Activated CD8-positive, alpha-beta memory T cell treated with anti-CD3 and anti-CD28 coated beads for 24 hours (primary cell): ENCODE data around the gene TMED3.
"Not testable (repeated sequence)": the region's sequence is repeated elsewhere in the genome, so short reads cannot be mapped to it uniquely, and the experiment has no call there.

Source experiments
- DNase-seq: peaks from one replicate; pipeline ENCODE4 v3.0.0-alpha.2; 2020

TMED3 gene

DNA sequence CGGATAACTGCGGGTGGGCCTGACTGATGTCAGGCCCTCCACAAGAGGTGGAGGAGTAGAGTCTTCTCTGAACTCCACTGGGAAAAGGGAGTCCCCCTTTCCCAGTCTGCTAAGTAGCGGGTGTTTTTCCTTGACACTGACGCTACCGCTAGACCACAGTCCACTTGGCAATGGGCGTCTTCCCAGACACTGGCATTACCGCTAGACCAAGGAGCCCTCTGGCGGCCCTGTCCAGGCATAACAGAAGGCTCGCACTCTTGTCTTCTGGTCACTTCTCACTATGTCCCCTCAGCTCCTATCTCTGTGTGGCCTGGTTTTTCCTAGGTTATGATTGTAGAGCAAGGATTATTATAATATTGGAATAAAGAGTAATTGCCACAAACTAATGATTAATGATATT is 9.1 kb downstream of the TMED3 start:
- not testable (repeated sequence) for DNase-seq

DNA sequence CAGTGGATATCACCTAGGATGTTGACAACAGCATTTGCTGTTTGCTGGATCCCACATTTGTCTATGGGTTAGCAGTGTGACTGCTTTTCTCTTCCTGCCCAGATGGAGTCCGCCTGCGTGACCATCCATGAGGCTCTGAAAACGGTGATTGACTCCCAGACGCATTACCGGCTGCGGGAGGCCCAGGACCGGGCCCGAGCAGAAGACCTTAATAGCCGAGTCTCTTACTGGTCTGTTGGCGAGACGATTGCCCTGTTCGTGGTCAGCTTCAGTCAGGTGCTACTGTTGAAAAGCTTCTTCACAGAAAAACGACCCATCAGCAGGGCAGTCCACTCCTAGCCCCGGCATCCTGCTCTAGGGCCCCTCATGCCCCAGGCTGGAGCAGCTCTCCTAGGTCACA is 11.0 kb downstream of the TMED3 start:
- DNase-seq, result no peak

DNA sequence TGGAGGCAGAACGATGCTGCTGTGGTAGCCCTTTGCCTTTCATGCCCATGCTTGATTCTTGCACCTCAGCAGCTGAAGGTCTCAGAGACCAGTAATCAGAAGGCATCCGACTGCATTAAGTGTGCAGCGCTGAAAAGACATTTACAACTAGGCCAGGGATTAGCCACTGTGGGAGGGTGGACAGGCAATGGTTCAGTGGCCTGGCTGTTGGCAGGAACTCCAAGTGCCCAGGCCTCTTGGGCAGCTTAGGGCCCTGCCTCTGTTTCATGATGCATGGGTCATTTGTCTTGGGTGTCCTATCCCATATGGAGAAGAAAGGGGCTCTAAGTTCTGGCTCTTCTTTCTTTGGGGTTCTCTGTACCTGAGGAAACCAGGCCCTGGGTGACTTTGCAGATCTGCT is 11.4 kb downstream of the TMED3 start:
- DNase-seq, result no peak

DNA sequence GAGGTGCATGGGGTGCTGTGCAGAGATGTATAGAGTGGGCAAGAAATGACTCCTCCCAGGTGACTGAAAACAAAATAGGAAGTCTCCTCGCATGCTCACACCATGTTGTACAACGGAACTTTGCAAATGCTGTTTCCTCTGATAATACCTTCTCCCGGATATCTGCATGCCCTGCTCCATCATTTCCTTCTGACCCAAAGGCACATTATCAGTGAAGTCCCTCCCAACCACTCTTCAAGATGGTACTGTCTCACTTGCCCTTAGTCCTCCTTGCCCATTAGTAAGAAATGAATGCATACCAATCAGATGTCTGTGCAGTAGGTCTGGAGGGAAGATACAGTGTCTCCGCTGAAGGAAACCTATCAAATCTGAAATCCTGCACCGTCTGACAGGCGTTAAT is 12.0 kb downstream of the TMED3 start:
- no peak for DNase-seq

DNA sequence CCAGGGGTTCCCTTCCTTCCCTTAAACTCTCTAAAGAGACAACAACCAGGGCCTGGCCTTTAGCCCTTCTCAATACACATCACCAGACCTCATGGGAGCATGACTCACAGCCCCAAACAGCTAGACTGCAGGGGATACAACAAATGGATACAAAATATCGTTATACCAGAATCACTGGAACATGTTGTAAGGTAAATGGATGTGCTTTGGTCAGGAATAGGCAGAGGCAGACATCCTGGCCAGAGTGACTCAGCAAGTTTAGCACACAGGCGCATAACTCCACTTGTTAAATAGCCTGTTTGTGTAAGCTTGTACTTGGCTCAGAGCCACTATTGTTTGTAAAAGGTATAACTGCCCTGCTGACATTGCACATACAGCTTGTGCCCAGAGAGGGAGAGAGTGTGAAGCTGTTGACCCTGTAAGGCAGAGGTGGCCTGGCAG is 18.3 kb downstream of the TMED3 start:
- DNase-seq, result no peak

DNA sequence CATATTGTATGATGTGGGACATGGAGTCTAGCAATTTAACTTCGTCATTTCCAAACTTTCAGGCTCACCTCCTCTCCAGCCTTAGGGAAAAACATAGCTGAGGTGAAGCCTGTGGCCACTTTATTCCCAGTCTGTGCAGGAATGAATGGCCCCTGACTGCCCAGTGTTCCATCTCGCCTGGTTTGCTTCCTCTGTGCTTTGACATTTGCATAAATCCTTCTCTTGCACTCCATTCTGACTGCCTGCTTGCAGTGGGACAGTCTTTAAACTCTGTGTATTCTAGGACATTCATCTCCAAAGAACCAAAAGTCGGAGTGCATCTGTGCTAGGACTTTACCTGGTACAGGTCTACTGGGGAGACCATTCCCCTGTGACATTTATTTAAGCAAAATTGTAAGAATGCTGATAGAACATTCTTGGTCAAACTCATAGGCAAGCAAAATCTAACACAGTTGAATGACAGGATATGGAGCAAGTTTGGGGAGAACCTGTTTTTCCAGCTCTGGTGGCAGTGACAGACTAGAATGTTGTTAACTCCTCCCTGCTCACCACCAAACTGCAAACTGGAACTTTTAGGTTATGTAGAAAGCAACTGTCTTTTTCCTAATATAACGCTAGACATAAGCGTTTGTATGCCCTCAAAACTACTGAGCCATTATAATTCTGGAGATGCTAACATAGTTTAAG is 22.1 kb downstream of the TMED3 start:
- DNase-seq, result no peak

DNA sequence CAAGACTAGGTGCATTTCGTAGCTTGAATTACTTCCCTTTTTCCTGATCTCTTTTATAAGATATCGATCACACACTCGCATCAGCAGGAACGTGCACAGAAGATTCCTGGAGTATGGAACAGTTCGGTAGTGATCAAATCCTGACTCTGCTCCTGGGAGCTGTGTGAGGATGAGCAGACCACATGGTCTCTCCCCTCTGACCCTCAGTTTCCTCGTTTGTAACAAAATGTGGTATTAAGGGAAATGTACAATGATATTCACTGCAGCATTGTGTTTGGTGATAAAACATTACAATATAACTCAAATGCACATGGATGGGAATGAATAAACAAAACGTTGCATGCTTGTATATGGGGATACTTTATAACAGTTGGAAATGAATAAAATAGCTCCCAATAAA is 26.7 kb downstream of the TMED3 start:
- DNase-seq, result no peak

DNA sequence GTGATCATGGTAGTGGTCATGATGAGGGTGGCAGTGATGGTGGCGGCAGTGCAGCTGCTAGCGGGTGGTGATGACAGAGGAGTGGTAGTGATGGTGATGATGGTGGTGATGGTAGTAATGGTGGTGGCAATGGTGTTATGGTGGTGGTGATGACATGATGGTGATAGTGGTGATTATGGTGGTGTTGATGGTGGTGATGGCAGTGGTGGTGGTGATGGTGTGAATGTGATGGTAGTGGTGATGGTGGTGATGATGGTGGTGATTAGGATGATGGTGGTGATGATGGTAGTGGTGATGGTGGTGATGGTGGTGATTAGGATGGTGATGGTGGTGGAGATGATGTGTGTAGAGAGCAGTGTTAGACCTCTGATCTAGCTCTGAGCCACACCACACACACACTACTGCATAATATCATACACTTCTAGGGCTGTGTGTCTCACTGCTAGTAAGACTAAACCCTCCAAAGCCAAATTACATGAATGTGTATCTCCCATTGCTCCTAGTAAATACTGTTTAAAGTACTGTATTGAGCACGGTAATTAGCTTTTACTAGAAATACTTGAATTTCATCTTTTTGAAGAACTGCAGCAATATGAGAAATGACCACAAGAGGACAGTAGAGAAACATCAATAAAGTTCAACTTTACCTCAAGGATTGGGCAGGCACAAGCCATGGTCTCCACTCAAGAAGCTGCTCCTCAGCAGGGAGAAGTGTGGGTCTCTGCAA is 28.8 kb downstream of the TMED3 start:
- no peak for DNase-seq

DNA sequence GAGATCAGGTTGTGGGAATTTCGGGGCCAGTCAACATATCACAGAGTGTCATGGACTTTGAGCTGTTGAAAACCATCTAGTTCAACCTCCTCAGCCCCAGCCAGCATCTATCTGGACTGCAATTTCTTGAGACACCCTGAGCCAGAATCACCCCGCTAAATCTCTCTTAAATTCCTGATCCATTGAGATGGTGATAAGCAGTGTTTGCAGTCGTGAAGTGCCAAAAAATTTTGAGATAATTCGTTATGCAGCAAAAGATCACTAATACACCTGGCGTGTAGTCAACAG is 29.3 kb downstream of the TMED3 start:
- no peak for DNase-seq

DNA sequence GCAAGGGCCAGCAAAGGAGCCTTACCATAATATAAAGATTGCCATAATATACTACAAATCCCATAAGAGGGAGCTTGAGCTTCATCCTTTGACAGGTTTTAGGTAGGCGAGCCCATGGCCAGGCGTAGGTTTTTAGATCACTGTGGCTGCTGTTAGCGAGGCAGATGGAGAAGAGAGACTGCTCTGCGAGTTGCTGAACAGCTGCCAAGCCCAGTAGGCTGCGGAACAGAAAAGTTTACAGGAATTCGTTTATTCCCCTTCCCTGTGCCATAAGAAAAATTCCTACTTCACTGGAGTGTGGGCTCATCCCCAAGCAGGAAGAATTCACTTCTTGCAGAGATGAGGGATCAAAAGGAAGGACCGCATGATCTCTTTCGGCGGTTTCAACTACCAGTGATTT is 30.5 kb downstream of the TMED3 start:
- no peak for DNase-seq

DNA sequence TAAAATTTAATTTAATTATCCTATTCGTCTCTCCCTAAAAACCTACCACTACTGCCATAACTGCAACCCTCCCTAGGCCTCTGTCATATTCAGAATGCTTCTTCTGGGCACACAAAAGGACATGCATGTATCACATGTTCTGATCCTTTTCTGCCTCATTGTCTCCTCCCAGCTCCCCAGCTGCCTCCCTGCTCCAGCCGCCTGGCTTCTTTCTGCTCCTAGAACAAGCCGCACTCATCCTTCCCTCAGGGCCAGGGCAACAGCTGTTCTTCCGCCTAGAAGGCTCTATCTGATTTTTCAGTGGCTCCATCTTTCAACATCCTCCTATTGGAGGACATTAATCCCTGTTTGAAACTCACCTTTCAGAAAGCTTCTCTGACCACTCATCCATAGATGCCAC is 38.6 kb downstream of the TMED3 start:
- DNase-seq, result no peak

DNA sequence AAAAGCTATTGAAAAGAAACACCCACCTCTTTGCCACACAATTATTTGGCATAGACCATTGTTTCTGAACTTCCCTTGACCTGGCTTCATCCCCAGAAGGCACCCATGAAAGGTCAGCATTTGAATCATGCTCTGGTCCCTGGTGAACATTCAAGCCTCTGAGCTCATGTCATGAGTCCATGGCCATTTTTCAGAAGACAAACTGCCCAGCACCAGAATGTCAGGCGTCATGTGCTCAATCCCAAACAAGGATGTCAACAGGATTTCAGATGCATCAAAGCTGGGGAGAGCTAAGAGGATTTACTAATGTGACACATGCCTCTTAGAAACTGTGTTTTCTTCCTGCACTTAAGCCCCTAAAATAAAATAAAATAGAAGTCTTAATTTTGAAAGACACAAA is 41.3 kb downstream of the TMED3 start:
- no peak for DNase-seq

DNA sequence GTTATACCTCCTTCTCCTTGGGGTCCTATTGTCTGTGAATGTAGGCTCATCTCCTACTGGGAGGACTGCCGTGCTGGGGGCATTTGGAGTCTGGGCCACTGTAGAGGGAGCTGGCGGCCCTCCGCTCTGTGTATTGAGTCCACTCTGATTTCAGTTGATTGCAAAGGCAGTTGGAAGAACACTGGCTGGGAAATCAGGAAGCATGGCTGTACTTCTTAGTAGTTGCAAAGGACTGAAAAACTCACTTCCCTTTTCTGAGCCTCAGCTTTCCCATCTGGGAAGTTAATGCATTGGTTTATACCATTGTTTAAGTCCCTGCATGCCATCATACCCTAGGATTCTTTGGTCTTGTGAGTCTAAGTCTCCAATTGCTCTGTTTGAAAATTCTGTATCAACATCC is 46.7 kb downstream of the TMED3 start:
- no peak for DNase-seq

DNA sequence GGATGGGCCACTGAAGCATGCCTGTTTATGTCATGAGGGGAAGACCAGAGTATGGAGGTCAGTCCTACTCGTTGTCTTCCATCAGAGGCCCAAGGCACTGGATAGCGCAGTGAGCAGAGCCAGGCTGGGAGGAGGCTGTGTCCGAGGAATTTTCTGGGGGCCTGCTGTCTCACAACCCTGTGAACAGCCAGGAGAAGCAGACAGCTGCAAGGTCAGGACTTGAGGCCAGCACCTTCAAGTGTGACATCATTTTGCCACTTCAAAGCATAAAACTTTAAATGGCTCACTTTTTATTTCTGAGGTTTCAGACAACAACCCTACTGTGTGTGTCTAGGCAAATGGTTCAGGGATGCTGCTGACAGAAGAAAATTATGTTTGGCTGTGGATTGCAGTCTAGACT is 47.2 kb downstream of the TMED3 start:
- DNase-seq, result no peak

DNA sequence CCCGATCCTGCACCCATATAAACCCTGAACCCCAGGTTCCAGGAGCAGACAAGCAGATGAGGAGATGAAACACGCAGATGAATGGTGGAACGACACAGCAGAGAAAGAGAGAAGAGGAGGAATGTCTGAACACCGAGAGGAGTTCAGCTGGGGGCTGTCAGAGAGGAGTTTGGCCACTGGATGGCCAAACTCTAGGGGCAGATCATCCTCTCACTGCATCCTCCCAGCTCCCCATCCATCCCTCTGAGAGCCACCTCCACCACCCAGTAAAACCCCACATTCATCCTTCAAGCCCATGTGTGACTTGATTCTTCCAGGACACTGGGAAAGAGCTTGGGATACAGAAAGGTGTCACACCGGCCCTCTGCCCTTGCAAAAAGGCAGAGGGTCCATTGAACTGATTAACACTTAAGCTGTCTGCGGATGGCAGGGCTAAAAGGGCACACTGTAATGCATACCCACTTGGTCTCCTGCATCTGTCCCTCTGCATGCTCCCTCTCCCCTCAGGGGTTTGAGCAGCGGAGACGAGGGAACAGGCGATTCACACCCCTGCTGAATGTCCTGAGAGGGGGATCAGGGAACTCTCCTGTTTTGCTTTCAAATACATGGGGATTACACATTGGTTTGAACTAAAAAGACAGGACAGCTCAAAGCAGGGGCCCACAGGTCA is 53.8 kb downstream of the TMED3 start:
- DNase-seq, result no peak

DNA sequence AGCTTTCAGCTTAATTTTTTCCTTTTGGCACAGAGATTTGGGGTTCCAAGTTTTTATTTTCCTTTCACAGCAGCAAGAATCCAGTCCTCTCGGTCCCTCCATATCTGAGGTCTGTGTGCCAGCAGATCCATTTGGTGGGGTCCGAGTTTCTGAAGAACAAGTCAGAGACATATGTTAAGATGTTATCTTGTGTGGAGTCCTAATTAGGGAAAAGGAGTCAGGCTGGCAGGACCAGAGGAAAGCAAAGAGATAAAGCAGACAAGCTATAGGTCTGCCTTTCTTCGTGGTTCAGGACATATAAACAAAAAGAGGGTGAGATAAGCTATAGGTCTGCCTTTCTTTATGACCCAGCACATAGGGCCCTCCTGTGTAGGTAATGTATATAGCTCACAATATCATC is 54.9 kb downstream of the TMED3 start:
- DNase-seq, result no peak

DNA sequence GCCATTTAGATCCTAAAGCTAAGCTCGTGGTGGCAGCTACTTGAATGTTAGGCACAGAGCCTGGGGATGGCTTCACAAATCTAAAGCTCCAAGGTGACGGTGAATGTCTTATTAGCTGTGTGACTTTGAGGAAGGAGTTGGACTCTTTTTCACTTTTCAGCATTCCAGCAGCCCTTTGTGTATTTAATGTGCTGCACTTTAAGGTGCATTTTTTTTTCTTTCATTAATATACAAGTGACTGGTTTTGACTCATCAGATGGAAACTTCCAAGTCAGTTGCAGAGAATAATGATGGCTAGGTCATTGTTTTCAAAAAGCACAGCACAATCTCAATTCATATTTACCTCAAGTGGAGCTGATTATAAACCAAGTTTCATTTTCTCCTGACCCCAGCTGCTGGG is 55.8 kb downstream of the TMED3 start:
- no peak for DNase-seq

DNA sequence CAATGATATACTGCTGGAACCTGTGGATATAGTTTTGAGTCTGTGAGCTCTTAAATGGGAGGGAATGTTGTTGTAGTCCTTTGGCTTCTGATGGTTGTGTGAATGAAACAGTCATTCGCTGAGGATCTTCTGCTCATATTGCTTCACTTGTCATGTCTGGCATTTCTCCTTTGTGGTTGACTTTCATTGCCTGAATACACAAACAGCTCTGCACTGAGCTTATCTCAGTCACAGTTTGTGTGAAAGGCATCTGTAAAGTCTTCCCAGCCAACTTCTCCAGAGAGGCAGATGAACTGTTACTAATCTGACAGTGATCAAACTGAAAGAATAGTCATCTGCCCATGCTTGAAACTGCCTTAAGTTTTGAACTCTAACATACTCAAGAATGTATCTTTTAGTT is 59.8 kb downstream of the TMED3 start:
- DNase-seq, result no peak

DNA sequence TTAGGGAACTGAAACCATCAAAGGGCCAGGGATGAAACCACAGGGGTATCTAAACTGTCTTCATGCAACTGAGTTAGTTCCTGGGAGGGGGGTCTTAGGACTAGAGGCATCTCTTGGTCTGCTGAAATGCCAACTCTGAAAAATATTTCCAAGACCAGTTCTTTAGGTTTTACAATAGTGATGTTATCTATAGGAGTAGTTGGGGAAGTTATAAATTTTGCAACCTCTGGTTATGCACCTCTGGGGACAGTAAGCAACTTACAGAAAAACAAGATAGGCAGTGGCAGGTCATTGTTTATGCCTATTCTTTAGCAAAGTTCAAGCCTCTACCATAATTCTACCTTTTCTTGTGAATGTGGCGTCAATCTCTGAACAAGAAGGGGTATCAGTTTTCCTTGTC is 60.7 kb downstream of the TMED3 start:
- no peak for DNase-seq

DNA sequence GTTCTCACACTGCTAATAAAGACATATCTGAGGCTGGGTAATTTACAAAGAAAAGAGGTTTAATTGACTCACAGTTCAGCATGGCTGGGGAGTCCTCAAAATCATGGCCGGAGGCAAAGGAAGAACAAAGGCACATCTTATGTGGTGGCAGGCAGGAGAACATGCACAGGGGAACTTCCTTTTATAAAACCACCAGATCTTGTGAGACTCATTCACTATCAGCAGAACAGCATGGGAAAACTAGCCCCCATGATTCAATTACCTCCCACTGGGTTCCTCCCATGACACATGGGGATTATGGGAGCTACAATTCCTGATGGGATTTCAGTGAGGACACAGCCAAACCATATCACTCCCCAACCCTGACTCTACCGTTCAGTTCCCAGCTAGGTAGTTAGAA is 61.5 kb downstream of the TMED3 start:
- no peak for DNase-seq
